NT2/D1 (cell line): Measurements from ENCODE around the gene CYB561.

Experiments used
- DNase-seq: peaks from one replicate; pipeline ENCODE4 v3.0.0-alpha.2; 2011; ENCODE audit warnings: low read depth, low spot score
- H3K27me3 ChIP-seq: 2 replicates; pipeline ENCODE4 v1.6.0; 2011; ENCODE audit warnings: mild to moderate bottlenecking; ENCODE audit not compliant: insufficient read length, insufficient read depth
- H3K36me3 ChIP-seq: 2 replicates; pipeline ENCODE4 v1.6.1; 2011; ENCODE audit warnings: mild to moderate bottlenecking, low read length, mixed read lengths; ENCODE audit not compliant: insufficient read depth, insufficient read length
- H3K4me1 ChIP-seq: 2 replicates; pipeline ENCODE4 v1.5.1; 2011; ENCODE audit not compliant: insufficient read depth, insufficient read length
- H3K4me3 ChIP-seq: 2 replicates; pipeline ENCODE4 v1.5.1; 2011; ENCODE audit warnings: low read depth; ENCODE audit not compliant: insufficient read length
- H3K9ac ChIP-seq: 2 replicates; pipeline ENCODE4 v1.6.0; 2011; ENCODE audit warnings: low read depth; ENCODE audit not compliant: insufficient read length
- H3K9me3 ChIP-seq: 2 replicates; pipeline ENCODE4 v1.5.1; 2011; ENCODE audit warnings: mild to moderate bottlenecking, low read length; ENCODE audit not compliant: insufficient read depth
- SUZ12 ChIP-seq: IDR thresholded peaks from 2 replicates; pipeline ENCODE4 v1.6.1; 2011; ENCODE audit not compliant: insufficient read length, insufficient read depth; ENCODE audit errors: extremely low read depth
- YY1 ChIP-seq: IDR thresholded peaks from 2 replicates; pipeline ENCODE4 v1.6.1; 2011; ENCODE audit not compliant: insufficient read length, insufficient read depth
- ZNF274 ChIP-seq: IDR thresholded peaks from 2 replicates; pipeline ENCODE4 v1.6.1; 2011; ENCODE audit warnings: mild to moderate bottlenecking, low read depth, low read length

The CYB561 gene

GRCh38 chr17:63423963-63424362 is 22.1 kb downstream of the CYB561 start:
- DNase-seq: no peak
- H3K4me3 ChIP-seq: no peak overlapping the region
- H3K36me3 ChIP-seq: peaks cover 19% of the 10 kb centered on the region
- no peaks in the 10 kb centered on the region for H3K27me3 ChIP-seq
- no peak overlapping the region for H3K9ac ChIP-seq
- H3K4me1 ChIP-seq: peaks cover 13% of the 10 kb centered on the region
- H3K9me3 ChIP-seq: no peaks in the 10 kb centered on the region
- TF ChIP-seq SUZ12: no peak
- no peak for TF ChIP-seq YY1
- TF ChIP-seq ZNF274: no peak

GRCh38 chr17:63423251-63423950 is 22.7 kb downstream of the CYB561 start:
- Histone ChIP-seq H3K9me3 (no peaks in the 10 kb centered on the region), H3K9ac (no peak overlapping the region), H3K36me3 (peaks cover 20% of the 10 kb centered on the region), H3K27me3 (no peaks in the 10 kb centered on the region), H3K4me3 (no peak overlapping the region), H3K4me1 (peaks cover 16% of the 10 kb centered on the region)
- no peak for DNase-seq
- no peak for TF ChIP-seq ZNF274
- no peak for TF ChIP-seq SUZ12
- no peak for TF ChIP-seq YY1

GRCh38 chr17:63421681-63422645 is 24.1 kb downstream of the CYB561 start:
- Histone ChIP-seq H3K4me3 (no peak overlapping the region), H3K9me3 (no peaks in the 10 kb centered on the region), H3K36me3 (peaks cover 23% of the 10 kb centered on the region), H3K27me3 (no peaks in the 10 kb centered on the region), H3K9ac (no peak overlapping the region), H3K4me1 (peaks cover 16% of the 10 kb centered on the region)
- no peak for TF ChIP-seq SUZ12
- no peak for TF ChIP-seq YY1
- TF ChIP-seq ZNF274: no peak
- no peak for DNase-seq

GRCh38 chr17:63420868-63421680 is 25.0 kb downstream of the CYB561 start:
- H3K4me1 ChIP-seq: peaks cover 11% of the 10 kb centered on the region
- H3K36me3 ChIP-seq: peaks cover 23% of the 10 kb centered on the region
- no peak overlapping the region for H3K4me3 ChIP-seq
- no peak for TF ChIP-seq ZNF274
- H3K9ac ChIP-seq: no peak overlapping the region
- no peaks in the 10 kb centered on the region for H3K27me3 ChIP-seq
- H3K9me3 ChIP-seq: no peaks in the 10 kb centered on the region
- no peak for DNase-seq

- Histone ChIP-seq H3K9ac (no peak overlapping the region), H3K4me3 (no peak overlapping the region), H3K9me3 (no peaks in the 10 kb centered on the region), H3K27me3 (no peaks in the 10 kb centered on the region), H3K4me1 (peaks cover 4% of the 10 kb centered on the region), H3K36me3 (peaks cover 23% of the 10 kb centered on the region)
- TF ChIP-seq YY1: no peak
- TF ChIP-seq SUZ12: no peak
- TF ChIP-seq ZNF274: no peak
- DNase-seq: no peak
Observed at GRCh38 chr17:63419949-63420867, 25.9 kb downstream of the CYB561 start.

GRCh38 chr17:63419398-63419797 is 26.7 kb downstream of the CYB561 start:
- Histone ChIP-seq H3K36me3 (peaks cover 27% of the 10 kb centered on the region), H3K27me3 (no peaks in the 10 kb centered on the region), H3K4me3 (no peak overlapping the region), H3K9me3 (no peaks in the 10 kb centered on the region), H3K9ac (no peak overlapping the region), H3K4me1 (peaks cover 4% of the 10 kb centered on the region)
- no peak for TF ChIP-seq YY1
- no peak for TF ChIP-seq SUZ12
- TF ChIP-seq ZNF274: no peak
- DNase-seq: no peak
